HS-27A (cell line): Measurements from ENCODE around the gene SLC39A1.

ENCODE experiments used
- DNase-seq: peaks from one replicate; pipeline ENCODE4 v3.0.0-alpha.2; 2012; ENCODE audit warnings: low read depth, missing footprints

Gene SLC39A1

GRCh38 chr1:153953859-153954365 lies 9.4 kb downstream of the SLC39A1 start:
- DNase-seq, result no peak

- no peak for DNase-seq
These were observed 11.5 kb downstream of the SLC39A1 start for GRCh38 chr1:153951801-153952200.

DNA sequence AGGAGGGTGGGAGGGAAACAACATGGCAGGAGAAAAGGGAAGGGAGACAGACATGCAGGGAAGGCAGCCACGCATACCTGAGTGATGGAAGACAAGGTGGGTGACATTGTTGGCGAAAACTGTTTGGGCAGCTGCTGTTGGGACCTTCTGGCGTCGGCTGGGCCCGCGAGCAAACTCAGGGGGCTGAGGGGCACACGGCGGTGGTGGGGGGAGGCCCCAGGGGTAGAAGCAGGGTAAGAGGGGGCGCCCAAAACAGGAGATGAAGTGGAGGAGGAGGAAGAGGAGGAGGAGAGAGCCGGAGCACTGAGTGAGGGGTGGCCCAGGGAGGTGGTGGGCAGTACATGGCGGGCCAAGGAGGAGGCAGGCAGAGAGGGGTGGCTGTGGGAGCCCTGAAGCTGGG lies 12.2 kb downstream of the SLC39A1 start:
- no peak for DNase-seq

GRCh38 chr1:153946622-153947241 lies 16.6 kb downstream of the SLC39A1 start, which contains the start of gene DENND4B:
Gene DENND4B, minus strand, starts transcription at chr1:153946718. Its CDS starts 2,344 bp downstream, at chr1:153944374.
- DNase-seq, result no peak

DNA sequence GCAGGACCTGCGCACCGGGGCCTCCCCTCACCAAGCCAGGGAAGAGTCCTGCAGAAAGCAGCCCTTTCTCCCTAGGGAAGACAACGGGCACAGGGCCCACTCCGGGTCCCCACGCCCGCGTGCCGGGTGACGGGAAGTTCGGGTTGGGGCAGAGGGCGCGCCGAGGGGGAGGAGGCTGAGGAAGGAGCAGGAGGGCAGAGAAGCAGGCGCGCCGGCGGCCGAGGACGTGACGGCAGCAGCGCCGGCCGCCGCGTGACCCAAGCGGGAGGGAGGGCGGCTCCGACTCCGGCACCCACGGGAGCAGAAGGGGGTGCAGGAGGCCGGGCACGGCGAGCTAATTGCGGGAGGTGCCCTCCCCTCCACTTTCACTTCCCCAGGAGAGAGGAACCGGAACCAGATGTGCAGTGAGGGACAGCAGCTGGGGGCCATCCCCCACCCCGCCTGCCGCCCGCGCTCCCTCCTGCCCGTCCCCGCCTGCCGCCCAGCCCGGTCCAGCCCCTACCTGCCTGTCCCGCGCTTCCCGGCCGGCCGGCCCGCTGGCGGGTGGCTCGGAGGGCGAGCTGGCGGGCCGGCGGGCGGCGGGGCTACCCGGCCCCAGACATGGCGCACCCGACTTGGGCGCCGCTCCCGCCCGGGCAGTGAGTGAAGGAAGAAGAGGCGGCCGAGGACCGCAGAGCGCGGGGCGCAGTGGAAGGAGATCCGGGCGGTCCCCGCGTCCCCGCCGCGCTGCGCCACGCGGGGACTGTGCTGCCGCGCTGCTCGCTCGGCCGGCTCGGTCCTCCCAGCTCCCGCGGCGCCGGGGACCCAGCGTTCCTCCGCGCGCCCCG lies 17.3 kb downstream of the SLC39A1 start:
- no peak for DNase-seq

DNA sequence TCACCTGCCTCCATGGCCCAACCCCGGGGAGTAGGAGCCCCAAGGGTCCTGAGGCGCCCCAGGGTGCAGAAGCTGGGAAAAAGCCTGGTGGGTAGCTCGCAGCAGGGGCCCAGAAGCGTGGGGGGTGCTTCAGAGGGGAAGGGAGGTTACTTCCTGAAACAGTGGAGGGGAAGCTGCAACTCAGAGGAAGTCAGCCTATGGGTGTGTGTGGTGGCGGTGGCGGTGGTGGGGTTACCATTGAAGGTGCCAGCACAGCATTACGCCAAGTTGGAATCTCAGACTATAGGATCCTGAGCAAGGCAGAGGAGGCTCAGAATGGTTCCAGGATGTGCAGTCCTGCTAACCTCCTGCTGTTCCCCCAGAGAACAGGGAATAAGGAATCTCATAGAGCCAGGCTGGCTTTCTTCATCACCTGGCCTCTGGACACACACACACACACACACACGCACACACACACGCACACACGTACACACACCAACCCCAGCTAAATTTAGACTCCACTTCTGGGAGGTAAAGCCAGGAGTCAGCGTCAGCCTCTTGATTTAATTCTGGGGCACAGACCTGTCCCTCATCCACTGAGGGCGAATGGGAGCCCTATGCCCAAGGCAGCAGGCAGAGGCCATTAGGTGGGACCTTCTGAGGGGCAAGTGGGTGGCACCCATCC lies 18.1 kb downstream of the SLC39A1 start:
- no peak for DNase-seq

GRCh38 chr1:153944827-153945117 lies 18.6 kb downstream of the SLC39A1 start:
- DNase-seq, result no peak

DNA sequence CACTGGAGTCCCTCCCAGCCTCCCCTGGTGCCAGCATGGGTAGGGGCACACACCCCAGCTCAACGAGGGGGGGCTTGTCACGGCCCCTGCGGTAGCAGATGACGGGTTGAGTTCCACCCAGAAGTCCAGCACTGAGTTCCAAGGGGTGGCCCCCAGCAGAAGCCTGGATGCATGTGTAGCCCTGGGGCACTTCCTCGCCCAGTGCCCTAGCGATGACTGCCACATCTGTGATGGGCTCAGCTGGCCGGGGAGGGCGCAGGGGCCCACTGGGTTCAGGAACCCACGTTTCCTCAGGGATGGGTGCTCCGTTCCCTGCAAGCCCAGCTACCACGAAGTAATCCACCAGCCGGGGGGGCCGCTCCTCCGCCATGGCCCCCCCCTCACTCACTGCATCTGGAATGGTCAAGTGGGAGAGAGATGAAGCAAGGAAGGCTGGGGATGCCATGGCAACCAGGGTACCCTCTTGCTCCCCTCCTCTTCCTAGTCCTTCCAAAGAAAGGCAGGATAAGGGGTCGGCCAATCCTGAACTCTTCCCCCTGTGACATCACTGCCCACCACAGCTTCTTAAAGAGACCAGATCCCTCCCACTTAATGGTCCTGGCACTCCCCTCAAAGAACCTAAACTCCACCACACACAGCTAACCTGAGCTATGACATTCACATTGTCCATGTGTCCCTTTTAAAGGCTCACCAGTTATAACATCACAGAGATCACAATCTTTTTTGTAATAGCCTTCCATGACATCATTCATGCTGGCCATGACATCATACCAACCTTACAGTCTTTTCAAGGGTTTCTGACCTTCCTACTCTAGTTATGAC lies 19.1 kb downstream of the SLC39A1 start:
- no peak for DNase-seq

- no peak for DNase-seq
These were observed 20.4 kb downstream of the SLC39A1 start for GRCh38 chr1:153942766-153943549.

DNA sequence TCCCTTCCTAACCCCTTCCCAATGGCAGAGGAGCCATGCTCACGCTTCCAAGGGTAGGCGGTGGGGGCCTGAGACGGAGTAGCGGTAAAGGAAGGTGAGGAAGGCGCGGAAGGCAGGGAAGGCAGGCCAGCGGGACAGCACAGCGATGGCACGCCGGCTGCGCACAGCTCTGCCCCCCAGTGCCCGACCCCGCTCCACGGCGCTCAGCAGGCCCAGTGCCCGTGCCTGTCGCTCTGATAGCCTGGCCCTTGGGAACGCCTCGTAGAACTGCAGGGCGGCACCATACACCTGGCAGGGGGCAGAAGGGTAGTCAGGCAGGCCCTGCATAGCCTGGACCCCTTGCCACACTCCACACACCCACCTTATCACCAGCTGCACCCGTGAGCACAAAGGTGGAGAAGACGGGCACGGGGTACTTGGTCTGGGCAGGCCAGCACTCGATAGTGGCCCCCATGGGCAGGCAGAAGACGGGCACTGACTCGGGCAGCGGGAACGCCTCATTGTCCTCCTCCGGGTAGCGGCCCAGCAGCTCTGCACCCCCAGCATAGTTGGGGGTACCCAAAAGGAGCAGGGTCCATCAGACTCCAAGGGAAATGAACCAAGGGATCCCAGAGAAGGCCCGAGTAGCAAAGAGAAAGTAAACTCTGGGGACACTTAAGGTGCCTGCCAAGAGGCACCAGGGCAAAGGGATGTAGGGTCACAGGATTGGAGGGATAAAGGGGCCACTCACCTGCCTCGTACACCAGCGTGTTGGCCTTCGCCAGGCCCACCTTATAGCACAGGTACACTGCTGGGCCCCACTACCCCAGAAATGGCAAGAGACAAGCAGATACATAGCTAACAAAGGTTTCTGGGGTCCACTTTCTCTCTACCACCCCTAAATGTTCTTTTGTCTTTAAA lies 21.3 kb downstream of the SLC39A1 start:
- DNase-seq, result no peak

GRCh38 chr1:153940756-153941155 lies 22.6 kb downstream of the SLC39A1 start:
- DNase-seq, result no peak

DNA sequence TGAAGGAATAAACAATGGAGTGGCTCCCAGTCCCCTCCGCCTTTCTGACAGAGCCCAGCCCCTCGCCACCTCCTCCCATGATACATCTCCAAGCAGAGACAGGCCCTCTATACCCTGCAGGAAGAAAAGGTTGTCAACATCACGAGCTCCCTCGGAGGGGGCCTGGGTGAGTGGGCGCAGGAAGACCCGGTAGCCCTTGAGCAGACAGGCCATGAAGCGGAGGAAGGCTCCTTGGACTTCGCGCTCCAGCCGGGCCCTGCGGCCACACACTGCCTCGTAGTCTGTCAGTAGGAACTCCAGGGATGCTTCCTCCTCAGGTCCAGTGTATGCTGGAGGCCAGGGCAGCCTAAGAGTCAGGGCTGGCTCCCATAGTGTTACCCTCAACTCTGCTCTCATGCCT lies 23.9 kb downstream of the SLC39A1 start:
- no peak for DNase-seq

GRCh38 chr1:153938996-153939395 lies 24.3 kb downstream of the SLC39A1 start:
- no peak for DNase-seq

GRCh38 chr1:153937331-153937730 lies 26.0 kb downstream of the SLC39A1 start:
- DNase-seq, result no peak

GRCh38 chr1:153936011-153936802 lies 27.1 kb downstream of the SLC39A1 start:
- no peak for DNase-seq

DNA sequence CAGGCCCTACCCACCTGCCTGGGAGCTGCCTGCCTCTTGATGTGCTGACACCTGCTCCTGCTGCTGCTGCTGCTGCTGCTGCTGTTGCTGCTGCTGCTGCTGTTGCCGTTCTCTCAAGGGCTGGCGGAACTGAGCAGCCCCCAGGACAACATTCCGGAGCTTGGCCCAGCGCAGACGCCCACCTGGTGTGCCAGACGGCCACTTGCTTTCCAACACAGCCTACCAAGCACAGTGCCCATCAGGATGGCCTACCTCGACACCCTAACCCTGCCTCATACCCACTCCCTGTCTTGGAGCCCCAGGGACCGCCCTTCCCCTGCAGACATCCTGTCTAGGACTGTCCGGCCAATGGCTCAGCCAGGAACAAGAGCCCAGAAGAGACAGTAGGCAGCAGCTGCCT lies 28.6 kb downstream of the SLC39A1 start:
- DNase-seq, result no peak

- no peak for DNase-seq
These were observed 29.4 kb downstream of the SLC39A1 start for GRCh38 chr1:153933955-153934354.

DNA sequence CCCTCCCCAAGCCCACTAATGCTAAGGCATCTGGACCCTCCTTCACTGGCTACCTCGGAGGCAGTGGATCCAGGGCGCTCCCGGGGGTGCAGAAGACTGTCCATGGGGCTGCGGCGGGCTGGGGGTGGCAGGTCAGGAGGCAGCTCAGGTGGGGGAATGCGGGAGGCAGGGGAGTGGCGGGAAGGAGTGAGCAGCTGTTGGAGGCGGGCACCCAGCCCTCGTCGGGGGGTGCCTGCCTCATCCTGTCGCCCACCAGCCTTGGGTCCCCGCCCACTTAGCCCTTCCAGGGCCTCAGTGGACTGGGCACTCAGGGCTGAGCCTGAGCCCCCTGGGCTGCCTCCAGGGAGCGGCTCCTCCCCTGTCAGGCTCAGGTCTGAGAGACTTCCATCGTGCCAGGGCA lies 29.9 kb downstream of the SLC39A1 start:
- DNase-seq, result no peak
